Measurements from ENCODE around the gene S100A6.

S100A6 gene

DNA sequence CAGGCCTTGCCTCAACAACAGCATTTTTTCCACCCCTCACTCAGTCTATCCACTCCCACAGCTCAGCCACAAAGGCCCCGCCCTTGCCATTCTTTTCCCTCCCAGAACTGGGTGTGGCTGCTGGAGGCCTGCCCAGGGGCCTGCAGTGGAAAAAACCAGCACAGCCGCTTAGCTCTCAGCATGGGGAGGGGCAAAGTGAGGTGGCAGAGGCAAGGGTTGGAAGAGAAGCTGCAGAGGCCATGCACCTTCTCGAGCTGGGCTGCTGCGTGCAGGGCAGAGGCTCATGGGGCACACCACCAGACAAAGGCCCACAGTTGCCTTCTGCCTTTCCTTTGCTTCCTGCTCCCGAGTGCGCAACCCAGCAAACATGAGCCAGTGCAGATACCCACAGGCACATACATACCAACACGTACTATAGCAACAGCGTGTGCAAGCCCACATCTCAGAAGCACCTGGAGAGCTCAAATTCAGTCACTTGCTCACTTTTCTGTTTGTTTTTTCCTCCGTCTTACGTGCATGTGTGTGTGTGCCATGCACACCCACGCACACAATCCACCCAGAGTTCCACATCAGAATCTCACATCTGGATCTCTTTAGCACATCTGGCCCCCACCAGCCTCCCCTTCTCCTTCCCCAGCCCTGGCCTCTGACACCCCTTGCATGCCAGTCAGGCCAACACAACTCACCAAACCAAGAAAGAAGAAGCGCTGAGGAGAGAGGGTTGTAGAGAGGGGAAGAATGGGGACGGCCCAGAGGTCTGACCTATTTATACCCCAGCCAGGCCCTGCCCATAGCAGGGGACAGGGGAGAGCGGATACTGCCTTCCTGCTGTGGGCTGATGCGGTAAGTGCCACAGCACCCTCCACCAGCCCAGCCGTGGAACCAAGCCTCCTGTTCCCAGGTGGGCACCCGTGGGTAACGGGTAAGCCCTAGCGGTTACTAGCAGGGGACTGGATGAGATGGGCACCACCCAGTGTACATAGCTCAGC is 9.6 kb upstream of the S100A6 start, which contains the start of gene S100A4:
S100A4 (minus strand) TSS at position 740 of the 989 bp plus-strand sequence. CDS start 1,012 bp downstream, outside the sequence.
- peak; percentile 92 to 96 for DNase-seq
- TF ChIP-seq POLR2A (IDR thresholded peaks at IDR 0.05; ENCODE audit: low read length) = peak; percentile 91
- TF ChIP-seq GATA1 (IDR thresholded peaks at IDR 0.05; ENCODE audit: low read depth, low read length) = no peak

DNA sequence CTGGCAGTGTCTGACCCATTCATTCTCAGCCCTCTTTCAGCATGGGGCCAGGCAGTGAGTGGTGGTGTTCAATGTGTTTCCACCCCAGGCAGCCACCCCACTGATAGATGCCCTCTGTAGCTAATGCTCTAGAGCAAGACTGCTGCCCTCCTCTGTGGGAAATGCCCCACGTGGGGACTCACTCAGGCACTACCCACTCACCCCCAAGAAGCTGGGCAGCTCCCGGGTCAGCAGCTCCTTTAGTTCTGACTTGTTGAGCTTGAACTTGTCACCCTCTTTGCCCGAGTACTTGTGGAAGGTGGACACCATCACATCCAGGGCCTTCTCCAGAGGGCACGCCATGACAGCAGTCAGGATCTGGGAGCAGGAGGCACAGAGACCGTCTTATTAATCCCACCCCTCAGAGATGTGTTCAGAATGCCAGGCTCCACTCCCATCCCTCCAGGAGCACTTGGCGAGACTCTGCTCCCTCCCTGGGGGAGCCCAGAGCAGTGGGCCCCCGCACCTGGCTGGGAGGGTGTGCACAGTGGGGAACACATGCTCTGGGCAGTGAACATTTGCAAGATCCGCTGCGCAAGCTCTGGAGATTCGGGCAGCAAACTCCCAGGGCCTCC is 8.8 kb upstream of the S100A6 start:
- DNase-seq = no peak
- no peak for TF ChIP-seq GATA1 (IDR thresholded peaks at IDR 0.05; ENCODE audit: low read depth, low read length)
- TF ChIP-seq POLR2A (IDR thresholded peaks at IDR 0.05; ENCODE audit: low read length) = no peak

DNA sequence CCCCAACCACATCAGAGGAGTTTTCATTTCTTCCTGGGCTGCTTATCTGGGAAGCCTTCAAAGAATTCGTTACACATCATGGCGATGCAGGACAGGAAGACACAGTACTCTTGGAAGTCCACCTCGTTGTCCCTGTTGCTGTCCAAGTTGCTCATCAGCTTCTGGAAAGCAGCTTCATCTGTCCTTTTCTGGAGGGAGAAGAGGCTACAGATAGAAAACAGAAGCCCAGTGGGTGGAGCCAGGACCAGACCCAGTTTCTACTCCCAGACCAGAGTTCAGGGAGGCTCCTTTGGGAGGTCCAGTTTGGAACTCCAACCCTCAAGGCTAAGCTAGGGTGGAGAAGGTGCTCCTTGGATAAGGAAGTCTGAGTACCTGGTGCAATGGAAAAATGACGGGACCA is 7.9 kb upstream of the S100A6 start:
- TF ChIP-seq POLR2A (IDR thresholded peaks at IDR 0.05; ENCODE audit: low read length) = no peak
- no peak for TF ChIP-seq GATA1 (IDR thresholded peaks at IDR 0.05; ENCODE audit: low read depth, low read length)
- peak in 1 of 2 experiments; percentile 34 for DNase-seq

DNA sequence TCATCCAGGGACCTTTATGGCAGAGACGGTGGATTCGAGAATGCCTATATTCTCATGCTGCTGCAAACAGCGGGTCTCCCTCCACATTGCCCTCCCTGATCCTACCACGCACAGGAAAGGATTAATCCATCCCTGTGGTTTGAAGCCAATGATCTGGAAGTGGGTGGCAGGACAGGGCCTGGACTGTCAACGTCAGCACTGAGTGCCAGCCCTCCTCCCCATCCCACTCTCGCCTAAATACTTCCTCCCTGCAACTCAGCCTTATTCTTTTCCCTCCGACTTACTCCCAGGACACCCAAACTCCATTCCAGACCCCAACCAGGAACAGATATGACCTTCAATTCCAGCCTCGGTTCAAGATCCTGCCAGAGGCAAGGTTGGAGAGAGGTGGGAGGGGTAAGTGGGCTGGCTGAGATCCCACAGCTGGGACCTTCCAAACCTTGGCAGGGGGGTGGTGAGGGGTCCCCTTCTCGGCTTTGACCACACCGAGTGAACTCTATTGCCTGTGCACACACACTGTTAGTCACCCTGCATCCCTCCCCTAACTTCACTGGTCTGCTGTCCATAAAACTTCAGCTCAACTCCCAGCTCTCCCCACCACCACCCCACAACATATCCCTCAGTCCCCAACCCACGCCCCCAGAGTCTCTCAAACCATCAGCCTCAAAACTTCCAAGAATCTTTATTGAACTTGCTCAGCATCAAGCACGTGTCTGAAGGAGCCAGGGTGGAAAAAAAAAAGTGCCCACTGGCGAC is 7.3 kb upstream of the S100A6 start:
- TF ChIP-seq POLR2A (IDR thresholded peaks at IDR 0.05; ENCODE audit: low read length) (no peak), GATA1 (IDR thresholded peaks at IDR 0.05; ENCODE audit: low read depth, low read length) (no peak)
- DNase-seq = no peak

- TF ChIP-seq POLR2A (IDR thresholded peaks at IDR 0.05; ENCODE audit: low read length) = peak; percentile 24
- TF ChIP-seq GATA1 (IDR thresholded peaks at IDR 0.05; ENCODE audit: low read depth, low read length) = no peak
- peak; percentile 31 to 35 for DNase-seq
Observed at GRCh38 chr1:153541641-153542590, 6.1 kb upstream of the S100A6 start.

DNA sequence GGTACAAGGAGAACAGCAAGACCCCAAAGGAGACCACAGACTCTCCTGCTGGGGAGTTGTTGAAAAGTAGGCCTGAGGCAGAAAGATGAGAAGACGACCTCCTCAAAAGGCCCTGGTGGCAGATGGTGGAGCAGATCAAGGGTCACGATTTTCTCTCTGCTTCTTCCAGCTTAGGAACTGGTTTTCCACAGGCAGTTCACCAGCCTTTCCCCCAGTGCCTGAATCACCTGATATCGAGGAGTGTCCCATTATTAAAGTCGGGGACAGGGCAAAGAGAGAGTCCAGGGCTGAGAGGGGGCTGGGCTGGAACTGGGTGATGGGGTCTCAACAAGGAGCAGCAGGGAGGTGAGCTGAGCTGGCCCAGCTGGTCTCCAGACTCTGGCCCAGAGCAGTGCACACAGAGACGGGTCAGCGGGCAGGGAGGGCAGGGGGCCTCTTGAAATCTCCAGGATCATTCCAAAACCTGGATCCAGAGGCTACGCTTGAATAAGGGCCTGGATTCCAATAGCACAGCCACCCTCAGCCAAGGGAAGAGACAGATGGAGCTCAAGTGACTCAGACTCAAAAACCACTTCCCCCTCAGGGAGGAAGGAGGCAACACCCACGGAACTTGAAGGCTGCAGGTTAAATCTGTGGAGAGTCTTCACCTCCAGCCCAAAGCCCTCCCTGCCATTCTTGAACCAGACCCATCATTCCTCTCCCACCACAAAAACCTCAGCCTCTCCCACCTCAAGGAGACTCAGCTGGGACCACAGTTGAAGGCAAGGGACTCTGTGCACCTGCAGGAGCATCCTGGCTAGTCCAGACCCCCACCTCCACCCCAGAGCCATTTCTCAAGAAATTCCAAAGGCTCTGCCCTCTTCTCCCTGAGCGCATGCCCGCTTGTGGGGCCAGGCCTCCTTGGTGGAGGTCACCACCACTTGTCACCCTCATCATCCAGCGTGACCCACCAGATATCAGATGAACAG is 4.9 kb upstream of the S100A6 start, which contains the start of gene S100A5:
S100A5 (minus strand) TSS at position 541 of the 968 bp plus-strand sequence. CDS start 743 bp downstream, outside the sequence.
- TF ChIP-seq POLR2A (IDR thresholded peaks at IDR 0.05; ENCODE audit: low read length) (no peak), GATA1 (IDR thresholded peaks at IDR 0.05; ENCODE audit: low read depth, low read length) (no peak)
- peak in 1 of 2 experiments; percentile 22 for DNase-seq

DNA sequence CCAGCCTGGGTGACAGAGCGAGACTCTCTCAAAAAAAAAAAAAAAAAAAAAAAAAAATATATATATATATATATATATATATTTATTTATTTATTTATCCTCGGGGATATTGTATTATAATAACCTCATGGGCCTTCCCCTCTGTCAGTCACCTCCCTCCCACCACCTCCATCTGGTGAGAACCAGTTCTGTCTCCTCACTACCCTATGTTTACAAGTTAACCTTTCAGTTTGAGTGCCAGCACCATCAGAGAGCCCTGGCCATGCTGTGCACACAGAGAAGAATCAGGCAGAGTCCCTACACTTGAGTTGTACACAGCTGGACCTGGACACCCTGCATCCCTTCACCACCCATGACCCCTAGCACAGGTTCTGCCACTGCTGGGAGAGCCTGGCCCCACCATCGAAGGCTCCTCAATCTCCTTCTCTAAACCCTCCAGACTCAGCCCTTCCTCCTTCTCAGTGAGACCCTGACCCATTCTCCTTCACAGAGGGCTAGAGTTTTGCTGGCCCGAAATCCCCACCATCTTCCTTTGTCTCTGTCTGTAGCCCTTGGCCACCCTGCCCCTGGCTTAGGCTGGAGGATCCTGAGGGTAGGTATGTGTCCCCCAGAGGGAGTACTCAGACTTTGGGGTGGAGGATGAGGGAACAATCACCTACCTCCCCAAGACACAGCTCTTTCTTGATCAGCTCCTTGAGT is 3.8 kb upstream of the S100A6 start:
- TF ChIP-seq GATA1 (IDR thresholded peaks at IDR 0.05; ENCODE audit: low read depth, low read length) (no peak), POLR2A (IDR thresholded peaks at IDR 0.05; ENCODE audit: low read length) (no peak)
- no peak for DNase-seq

DNA sequence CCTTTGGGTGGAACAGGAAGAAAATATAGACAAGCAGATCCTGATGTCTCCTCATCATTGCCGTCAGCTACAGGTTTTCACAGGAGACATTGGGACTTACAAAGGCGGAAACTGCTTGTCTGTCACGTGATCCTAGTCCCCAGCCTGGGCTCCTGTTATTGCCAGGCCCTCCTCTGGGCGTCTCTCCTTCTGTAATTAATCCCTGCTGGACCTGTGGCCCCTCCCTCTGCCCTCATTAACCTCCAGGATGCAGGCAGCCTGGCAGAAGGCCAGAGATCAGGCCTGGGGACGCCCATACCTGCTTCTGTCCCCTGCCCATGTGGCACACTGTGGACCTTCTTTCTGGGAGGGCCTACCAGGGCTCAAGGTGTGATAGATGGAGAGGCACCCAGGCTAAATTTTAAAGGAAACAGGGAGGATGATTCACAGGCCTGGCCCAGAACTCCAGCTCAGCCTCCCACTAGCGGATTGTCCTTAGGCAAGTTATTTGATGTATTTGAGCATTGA is 2.6 kb upstream of the S100A6 start:
- peak; percentile 29 to 31 for DNase-seq
- TF ChIP-seq GATA1 (IDR thresholded peaks at IDR 0.05; ENCODE audit: low read depth, low read length) = no peak
- no peak for TF ChIP-seq POLR2A (IDR thresholded peaks at IDR 0.05; ENCODE audit: low read length)

DNA sequence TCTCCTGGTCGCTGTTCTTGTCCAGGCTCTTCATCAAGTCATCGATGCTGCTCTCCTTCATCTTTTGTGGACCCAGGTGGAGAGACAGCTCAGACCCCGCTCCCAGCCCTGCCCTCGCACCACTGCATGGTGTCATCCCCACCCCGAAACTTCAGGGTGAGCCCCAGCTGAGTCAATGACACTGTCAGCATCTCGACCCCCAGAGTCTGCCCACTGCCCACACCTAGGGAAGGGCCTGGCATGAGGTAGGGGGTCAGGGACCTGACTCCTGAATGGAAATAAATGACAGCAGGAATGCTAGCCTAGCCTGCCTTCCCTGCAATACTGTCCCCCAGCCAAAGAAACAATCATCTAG is 1.6 kb upstream of the S100A6 start:
- DNase-seq = no peak
- TF ChIP-seq GATA1 (IDR thresholded peaks at IDR 0.05; ENCODE audit: low read depth, low read length) (no peak), POLR2A (IDR thresholded peaks at IDR 0.05; ENCODE audit: low read length) (no peak)

DNA sequence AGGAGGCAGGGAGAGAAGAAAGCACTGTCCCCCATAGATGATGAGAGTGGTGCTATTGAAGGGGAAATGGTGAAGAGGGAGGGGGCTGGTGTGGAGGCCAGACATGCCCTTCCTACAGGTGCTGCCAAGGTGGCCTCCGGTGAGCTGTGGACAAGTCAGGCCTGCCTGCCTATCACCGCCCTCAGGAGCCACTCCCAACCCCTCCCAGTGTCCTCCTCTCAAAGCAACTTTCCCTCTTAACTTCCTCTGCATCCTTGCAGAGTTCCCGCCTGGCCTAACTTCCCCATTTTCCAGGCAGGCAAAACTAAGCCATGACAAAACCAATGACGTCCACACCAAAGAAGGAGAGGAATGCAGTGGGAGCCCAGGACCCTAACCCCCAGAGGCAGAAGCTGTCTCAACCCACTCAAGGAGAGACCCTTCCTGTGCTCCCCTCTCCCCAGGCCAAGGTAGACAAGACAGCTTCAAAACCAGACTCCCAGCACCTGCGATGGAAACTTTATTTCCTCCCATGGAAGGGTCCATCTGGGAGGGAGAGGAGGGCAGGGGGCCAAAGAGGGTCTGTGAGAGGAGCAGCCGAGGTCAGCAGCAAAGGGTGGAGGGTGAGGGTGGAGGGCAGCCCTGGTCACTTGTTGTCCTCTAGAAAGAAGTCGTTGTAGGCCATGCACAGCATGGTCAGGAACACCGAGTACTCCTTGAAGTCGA is 1.0 kb upstream of the S100A6 start:
- TF ChIP-seq GATA1 (IDR thresholded peaks at IDR 0.05; ENCODE audit: low read depth, low read length) = no peak
- TF ChIP-seq POLR2A (IDR thresholded peaks at IDR 0.05; ENCODE audit: low read length) = no peak
- DNase-seq = peak in 1 of 2 experiments; percentile 35

Measured in erythroblast (primary cell).